GM21786 (cell line): ENCODE results near the gene SMO.
"Not testable (repeated sequence)": the region's sequence is repeated elsewhere in the genome, so short reads cannot be mapped to it uniquely, and the experiment has no call there.

Experiments used
- ATAC-seq: cut with Tn5 transposase; IDR thresholded peaks from one replicate; pipeline ENCODE4 v1.9.1; 2021; ENCODE audit not compliant: unreplicated experiment

Gene SMO

DNA sequence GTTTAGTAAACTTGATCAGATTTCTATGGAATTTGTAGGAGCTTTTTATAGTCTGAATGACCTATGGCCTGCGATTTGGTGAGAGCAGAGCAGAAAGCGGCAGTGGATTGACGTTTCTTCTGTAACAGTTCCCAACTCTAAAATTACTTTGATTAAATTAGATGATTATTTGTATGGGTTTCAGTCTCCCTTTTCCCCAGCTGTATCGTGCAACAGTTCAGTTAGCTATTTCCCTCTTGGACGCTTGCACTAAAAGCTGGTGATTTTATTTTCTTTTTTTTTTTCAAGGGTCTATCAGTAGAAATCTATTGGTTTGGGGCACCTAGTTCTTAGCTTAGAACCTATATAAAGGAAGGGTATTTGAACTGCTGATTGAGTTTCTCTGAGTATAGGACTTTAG lies 43.2 kb downstream of the SMO start:
- no peak for ATAC-seq

DNA sequence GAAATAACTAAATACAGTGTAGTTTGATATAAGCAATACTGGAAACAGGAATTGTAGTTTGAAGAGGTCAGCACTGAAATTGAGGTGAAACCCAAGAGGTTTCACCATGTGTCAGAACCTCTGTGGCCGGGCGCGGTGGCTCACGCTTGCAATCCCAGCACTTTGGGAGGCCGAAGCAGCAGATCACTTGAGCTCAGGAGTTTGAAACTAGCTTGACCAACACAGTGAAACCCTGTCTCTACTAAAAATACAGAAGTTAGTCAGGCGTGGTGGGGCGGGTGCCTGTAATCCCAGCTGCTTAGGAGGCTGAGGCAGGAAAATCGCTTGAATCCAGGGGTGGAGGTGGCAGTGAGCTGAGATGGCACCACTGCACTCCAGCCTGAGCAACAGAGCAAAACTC lies 50.1 kb downstream of the SMO start:
- ATAC-seq, result no peak

DNA sequence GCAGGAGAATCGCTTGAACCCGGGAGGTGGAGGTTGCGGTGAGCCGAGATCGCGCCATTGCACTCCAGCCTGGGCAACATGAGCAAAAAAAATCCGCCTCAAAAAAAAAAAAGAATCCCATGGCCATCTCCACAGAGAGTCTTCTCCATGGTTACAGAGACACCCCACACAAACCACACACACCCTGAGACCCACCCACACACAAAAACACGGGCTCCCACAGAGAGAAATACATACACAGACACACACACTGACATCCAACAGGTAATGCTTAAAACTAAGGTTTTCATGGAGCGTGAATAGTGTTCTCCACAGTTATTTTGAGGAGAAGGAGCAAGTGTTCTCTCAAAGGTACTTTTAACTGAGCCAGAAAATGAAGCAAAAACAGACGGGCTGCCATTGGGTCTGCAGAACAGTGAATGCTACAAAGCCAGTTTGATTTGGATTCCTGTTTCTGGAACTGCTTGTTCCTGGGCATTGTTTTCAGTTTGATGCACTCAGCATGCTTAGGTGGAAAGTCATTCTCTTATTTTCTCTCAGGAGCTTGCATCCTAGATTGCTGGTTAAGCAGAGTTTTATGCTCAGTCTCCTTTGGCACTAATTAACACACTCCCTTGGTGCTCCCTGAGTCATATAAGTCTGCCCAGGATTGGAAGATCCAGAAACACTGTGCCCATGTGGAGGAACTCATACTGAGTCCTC lies 51.8 kb downstream of the SMO start:
- ATAC-seq, result no peak

DNA sequence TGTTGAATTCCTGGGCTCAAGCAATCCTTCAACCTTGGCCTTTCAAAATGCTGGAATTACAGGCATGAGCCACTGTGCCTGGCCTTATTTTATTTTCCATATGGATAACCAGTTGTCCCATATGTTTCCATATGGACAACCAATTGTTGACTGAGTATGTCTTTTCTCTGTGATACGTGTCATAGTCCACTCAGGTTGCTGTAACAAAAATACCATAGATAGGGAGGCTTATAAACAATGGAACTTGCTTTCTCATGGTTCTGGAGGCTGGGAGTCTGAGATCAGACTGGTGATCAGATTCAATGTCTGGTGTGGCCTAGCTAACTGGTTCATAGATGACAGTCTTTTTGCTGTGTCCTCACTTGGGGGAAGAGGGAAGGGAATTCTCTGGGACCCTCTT lies 55.8 kb downstream of the SMO start:
- no peak for ATAC-seq

DNA sequence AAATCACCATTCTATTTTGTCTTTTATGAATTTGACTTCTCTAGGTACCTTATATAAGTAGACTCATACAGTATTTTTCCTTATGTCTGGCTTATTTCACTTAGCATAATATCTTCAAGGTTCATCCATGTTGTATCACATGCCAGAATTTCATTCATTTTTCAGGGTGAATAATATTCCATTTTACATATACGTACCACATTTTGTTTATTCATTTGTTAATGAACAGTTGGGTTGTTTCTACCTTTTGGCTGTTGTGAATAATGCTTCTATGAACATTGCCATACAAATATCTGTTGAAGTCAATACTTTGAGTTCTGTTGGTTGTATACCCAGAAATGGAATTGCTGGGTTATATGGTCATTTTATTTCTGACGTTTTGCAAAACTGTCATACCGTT lies 57.1 kb downstream of the SMO start:
- ATAC-seq, result no peak

DNA sequence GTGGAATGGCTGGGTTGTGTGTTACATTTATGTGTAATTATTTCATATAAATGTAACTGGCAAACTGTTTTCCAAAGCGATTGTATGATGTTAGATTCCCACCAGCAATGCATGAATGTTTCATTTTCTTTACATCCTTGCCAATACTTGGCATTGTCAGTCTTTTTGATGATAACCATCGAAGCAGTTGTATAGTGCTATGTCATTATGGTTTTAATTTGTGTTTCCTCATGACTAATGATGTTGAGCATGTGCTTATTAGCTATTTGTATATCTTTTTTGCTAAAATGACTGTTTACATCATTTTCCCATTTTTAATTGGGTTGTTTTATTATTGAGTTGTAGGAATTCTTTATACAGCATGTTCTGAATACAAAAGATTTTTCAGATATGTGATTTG lies 58.7 kb downstream of the SMO start:
- ATAC-seq, result no peak

DNA sequence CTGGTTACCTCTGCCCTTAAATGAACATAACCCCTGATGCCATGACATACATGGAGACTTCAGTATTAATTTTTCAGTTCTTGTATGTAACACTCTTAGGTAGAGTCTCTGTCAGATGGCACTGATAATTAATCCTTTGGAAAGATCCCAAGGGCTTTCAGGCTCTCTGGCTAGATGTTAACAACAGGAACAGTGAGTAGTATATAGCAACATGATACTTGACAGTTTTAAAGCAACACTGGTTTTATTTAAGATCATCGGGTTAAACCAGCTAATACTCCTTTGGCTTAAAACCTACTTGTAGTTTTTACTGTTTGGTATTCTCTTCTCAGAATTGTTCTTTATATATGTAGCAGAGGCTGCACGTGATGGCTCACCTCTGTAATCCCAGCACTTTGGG lies 63.7 kb downstream of the SMO start:
- no peak for ATAC-seq

DNA sequence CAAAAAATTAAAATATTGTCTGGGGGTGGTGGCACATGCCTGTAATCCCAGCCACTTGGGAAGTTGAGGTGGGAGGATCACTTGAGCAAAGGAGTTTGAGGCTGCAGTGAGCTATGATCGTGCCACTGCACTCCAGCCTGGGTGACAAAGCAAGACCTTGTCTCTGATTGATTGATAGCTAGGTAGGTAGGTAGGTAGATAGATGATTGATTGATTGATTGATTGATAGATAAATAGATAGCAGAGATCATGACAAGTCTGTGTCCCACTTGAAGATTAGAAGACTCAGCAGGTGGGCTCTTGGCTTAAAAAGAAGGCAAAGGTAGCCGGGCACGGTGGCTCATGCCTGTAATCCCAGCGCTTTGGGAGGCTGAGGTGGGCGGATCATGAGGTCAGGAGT lies 64.2 kb downstream of the SMO start:
- not testable (repeated sequence) for ATAC-seq

DNA sequence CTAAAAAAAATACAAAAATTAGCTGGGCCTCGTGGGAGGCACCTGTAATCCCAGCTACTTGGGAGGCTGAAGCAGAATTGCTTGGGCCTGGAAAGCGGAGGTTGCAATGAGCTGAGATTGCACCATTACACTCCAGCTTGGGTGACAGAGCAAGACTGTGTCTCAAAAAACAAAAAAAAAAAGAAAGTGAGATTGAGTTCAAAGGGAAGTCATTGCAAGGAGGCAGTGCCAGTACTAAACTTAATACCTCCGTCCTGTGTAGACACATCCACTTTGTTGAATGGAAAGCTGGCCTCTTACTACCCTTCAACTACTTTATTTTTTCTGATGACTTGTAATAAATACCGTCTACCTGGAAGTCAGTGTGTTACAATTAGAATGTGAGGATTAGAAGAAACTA lies 67.4 kb downstream of the SMO start:
- ATAC-seq, result no peak

DNA sequence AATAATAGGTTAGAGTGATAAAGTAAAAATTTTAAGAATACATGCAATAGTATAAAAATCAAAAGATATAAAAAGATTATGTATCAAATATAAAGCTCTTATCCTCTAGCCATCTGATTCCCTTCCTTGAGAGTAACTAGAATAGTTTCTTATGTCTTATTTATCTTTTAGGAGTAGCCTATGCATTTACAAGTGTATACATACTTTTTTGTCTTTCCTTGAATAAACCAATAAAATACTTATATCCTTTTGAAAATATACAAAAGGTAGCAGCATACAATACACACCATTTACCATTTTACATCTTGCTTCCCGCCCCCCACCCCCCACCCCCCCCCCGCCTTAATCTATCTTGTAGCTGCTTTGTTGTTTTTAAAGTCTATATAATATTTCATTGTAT lies 67.8 kb downstream of the SMO start:
- ATAC-seq, result no peak

DNA sequence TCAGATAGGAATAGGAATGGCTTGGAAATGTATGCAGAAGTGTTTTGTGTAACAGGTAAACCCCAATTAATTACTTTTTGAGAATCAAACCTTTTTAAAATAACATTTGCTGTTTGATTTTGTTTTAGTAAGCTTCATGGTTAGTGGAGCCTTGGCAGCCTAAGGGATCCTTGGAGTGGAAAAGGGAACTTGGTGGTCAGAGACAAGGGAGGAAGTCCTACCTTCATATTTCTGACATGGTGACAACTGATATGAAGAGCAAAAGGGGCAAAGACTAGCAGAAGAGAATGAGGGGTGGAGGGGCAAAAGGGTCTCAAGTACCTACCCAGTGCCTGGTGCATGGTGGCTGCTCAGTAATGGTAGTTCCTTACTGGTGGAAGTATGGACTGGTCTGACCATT lies 68.7 kb downstream of the SMO start:
- no peak for ATAC-seq

DNA sequence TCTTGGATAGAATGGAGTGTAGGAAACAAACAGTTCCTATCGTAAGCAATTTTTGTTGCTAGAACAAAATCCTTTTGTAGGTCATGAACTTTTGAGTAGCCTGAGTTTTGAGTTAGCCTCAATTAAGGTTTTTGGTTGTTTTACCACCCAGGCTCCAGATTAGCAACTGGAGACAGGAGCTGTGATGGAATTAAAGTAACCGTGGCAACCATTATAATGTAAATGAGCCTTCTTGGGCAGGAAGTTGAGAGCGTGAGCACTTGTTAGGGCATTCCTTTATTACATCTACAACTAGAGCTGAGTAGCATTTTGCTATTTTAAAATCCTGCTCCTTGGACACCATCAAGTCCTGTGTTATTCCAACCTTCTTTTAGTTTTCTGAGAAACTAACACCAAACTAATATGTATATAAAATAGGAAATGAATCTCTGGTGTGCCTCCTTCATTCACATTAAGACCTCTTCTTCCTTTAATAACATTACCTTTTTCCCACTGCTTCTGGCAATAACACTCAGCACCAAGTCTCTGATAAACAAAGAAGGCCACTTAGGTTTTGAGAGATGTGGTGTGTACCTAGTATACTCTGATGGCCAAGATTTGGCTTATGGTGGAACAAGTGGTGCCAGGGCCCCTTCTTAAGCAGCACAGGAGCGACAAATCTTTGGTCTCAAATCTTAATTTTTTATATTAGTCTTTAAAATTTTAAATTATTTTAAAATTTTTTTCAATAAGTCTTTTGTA lies 70.4 kb downstream of the SMO start:
- ATAC-seq, result no peak

DNA sequence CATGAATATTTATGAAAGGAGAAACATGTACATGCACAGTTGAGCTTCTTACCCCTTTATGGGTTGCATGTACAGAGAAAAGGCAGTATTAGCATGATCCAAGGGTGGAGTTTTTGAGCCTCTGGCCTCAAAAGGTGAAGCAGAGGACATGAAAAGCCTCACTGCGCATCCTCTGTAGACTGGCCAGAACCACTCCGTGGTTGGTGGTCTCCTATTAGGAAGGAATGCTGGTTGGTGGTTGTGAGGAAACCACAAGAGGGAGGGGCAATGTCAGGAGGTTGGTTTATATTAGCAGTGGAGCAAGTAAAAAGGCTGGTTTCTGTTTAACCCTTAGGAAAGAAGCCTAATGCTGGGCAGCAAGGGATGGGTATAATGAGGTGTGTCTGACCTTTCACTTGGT lies 73.9 kb downstream of the SMO start:
- no peak for ATAC-seq
